ENCODE results near the gene BMPR1B. TPM values are rescaled to one million over a fixed set of nuclear protein-coding genes. Genes with fewer than 3 reads are reported as not detected.

BMPR1B gene
- total and polyA plus RNA-seq, 9 of the 15 experiments (the other 6 are each of a cell fraction or from before 2014, with no cell fraction given), result 0.01 TPM; not detected in 8

GRCh38 chr4:94924566-94924965 is 166.8 kb downstream of the BMPR1B start:
- no peaks in the 10 kb centered on the region for H3K27me3 ChIP-seq (ENCODE audit: control insufficient read depth in 2 of 2, insufficient read depth in 2 of 2, low read length in 2 of 2)
- FAIRE-seq (no peak), DNase-seq (ENCODE audit: extremely low read depth in 1 of 4, low spot score in 3 of 4) (no peak), ATAC-seq (no peak)
- no peaks in the 10 kb centered on the region for H3K9me1 ChIP-seq (ENCODE audit: control insufficient read depth, insufficient read depth, low read length)
- no peaks in the 10 kb centered on the region for H3K79me2 ChIP-seq (ENCODE audit: control insufficient read depth, insufficient read depth, low read length)
- H3K9ac ChIP-seq (ENCODE audit: insufficient read depth in 1 of 2, low read depth in 2 of 2, low read length in 2 of 2), result no peak overlapping the region
- H3K9me3 ChIP-seq (replicated peaks; ENCODE audit: control insufficient read depth, insufficient read depth, low read depth, low read length), result no peaks in the 10 kb centered on the region; the same call in 1 of the 2 replicates
- WGBS (ENCODE audit: insufficient coverage, low coverage, missing lambda C conversion rate), result 0% methylated on average over 2 of the region's 2 CpGs
- intact Hi-C loops (cut with micrococcal nuclease) (no loop called here), in situ Hi-C loops (cut with MboI) (no loop called here)
- no peaks in the 10 kb centered on the region for H4K20me1 ChIP-seq (replicated peaks; ENCODE audit: control insufficient read depth, insufficient read depth, low read length)
- no peaks in the 10 kb centered on the region for H3K4me1 ChIP-seq (replicated peaks in 1 of 2; ENCODE audit: control insufficient read depth in 2 of 2, insufficient read depth in 2 of 2, low read length in 2 of 2)
- no peak overlapping the region for H3K4me2 ChIP-seq (ENCODE audit: insufficient read depth, low read length)
- no peak overlapping the region for H3K27ac ChIP-seq (ENCODE audit: extremely low read depth, low read depth, low read length)
- POLR2A ChIA-PET, result no interaction called here
- no peak overlapping the region for H3K4me3 ChIP-seq
- no TSS peak for BruUV-seq (replicated peaks)
- CTCF ChIA-PET (ENCODE audit: low intra/inter-chr PET ratio), result no interaction called here
- H2AFZ ChIP-seq (ENCODE audit: low read depth, low read length), result no peak overlapping the region
- H3K36me3 ChIP-seq (ENCODE audit: control insufficient read depth, insufficient read depth, low read length), result no peaks in the 10 kb centered on the region
- no peak for TF ChIP-seq ZKSCAN8 (CRISPR knock-in tag; IDR thresholded peaks at IDR 0.05)
- TF ChIP-seq CHD7 (IDR thresholded peaks at IDR 0.05; ENCODE audit: low read depth, low read length), result no peak
- TF ChIP-seq BRCA1 (IDR thresholded peaks at IDR 0.05), result no peak
- no peak for TF ChIP-seq BRCA1 (CRISPR knock-in tag; IDR thresholded peaks at IDR 0.05)
- TF ChIP-seq ZNF583 (CRISPR knock-in tag; IDR thresholded peaks at IDR 0.05), result no peak
- no peak for TF ChIP-seq TSHZ1 (CRISPR knock-in tag; IDR thresholded peaks at IDR 0.05)
- TF ChIP-seq ZNF707 (CRISPR knock-in tag; conservative IDR thresholded peaks at IDR 0.05), result no peak
- no peak for TF ChIP-seq TFAP4 (CRISPR knock-in tag; IDR thresholded peaks at IDR 0.05; ENCODE audit: borderline replicate concordance)
